CD4-positive, alpha-beta T cell treated with Interferon alpha-2 for 1 hour (primary cell): ENCODE results near the gene KRTAP6-2.

Experiments
- DNase-seq, 2 donors: peaks; one replicate each; pipeline ENCODE4 v3.0.0-alpha.2; 2020 to 2022

The KRTAP6-2 gene, protein sequence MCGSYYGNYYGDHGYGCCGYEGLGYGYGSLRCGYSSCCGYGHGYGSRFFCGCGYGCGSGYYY

GRCh38 chr21:30598802-30599201, at the start of gene KRTAP6-2:
Gene KRTAP6-2, minus strand, starts transcription at chr21:30598902. Its CDS starts 28 bp downstream, at chr21:30598874.
- DNase-seq = no peak

DNA sequence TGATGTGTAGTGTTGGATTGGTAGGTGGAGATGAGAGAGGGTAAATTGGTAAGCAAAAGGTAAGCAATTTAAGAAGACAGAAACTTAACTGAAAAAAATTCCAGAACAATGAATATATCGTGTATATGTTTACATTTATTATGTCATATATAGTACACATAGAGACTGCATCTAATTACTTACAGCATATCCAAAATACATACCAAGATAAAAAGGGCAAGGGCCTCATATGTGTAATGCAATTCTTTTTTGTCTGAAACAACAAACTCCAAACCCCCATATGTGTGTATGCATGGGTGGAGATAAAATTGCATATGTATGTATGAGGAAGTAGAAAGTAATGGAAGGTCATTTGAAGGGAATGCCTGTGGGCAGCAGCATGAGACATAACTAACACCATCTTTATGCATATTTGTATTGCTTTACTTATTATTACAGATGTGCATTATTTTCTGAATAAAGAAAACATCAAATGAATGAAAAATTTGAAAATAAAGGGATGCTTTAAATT, 48.3 kb upstream of the KRTAP6-2 start:
- no peak for DNase-seq

GRCh38 chr21:30642564-30642963, 43.9 kb upstream of the KRTAP6-2 start, which contains the start of gene KRTAP20-3:
Gene KRTAP20-3, plus strand, starts transcription at chr21:30642864.
- no peak for DNase-seq

DNA sequence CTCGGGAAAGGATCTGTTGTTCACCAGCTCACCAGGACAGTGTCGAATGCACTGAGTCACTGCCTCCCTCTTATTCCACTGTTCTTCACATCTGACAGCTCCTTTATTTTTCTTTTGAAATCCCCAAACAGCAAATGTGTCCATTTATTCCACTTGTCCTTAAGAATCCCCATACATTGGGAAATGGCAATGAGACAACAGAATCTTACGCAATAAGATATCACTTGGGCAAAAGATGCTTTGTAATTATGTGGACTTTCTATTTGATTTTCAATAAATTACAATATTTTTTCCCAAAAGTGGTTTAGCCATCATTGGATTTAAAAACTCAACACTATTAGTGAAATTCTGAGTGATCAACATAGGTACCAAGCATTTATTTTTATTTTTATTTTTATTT, 40.0 kb upstream of the KRTAP6-2 start:
- DNase-seq = no peak

DNA sequence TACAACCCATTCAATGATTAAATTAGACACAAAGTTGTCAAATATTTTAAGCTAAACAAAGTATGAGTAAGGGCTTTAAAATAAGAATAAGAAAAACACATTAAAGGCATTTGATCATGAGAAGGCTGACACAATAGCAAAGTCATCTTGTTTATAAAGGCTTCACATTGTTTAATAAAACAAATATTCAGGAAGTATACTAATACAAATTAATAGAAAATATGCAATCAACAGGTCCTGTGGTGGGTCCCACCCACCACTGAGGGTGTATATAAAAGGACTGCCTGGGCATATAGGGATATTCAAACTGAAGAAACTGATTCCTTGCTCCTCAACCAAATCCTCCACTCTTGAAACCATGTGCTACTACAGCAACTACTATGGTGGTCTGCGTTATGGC, 36.2 kb upstream of the KRTAP6-2 start, which contains the start of gene KRTAP20-2:
TSS of gene KRTAP20-2 (plus strand) at position 301 of the 400 bp plus-strand sequence. CDS start at position 359, 58 bp downstream.
- DNase-seq = no peak

GRCh38 chr21:30629200-30629599, 30.5 kb upstream of the KRTAP6-2 start:
- DNase-seq = no peak

DNA sequence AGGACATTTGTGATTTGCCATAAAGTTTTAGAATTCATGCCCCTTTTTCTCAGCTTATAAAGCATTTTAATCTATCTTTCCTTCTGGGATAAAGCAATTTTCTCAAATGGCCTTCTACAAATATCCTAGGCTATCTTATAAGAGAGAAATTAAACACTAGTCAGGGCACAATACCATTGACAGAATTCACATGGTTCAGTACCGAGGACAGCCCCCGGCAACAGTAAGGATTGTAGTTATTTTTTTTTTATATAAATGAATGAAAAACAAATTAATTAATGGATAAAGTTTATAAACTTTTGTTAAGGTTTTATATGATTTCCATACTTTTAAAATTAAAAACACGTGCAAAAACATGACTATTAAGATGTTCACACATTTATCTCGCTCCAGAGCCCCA, 29.4 kb upstream of the KRTAP6-2 start:
- DNase-seq = no peak

DNA sequence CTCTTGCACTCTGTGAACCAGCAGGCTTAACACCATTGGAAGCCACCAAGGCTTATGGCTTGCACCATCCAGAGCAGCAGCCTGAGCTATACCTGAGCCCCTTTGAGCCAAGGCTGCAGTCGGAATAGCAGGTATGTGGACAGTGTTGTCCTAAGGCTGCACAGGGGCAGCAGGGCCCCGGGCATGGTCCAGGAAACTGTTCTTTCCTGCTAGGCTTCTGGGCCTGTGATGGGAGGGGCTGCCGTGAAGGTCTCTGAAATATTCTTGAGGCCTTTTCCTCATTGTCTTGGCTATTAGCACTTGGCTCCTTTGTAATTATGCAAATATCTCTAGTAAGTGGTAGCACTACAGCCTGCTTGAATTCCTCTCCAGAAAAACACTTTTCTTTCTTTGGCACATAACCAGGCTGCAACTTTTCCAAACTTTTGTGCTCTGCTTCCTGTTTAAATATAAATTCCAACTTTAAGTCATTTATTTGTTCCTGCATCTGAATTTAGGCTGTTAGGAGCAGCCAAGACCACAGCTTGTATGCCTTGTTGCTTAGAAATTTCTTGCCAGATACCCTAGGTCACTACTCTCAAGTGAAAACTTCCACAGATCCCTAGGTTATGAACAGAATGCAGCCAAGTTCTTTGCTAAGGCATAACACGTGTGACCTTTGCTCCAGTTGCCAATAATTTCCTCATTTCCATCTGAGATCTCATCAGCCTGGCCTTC, 26.9 kb upstream of the KRTAP6-2 start:
- DNase-seq = no peak

- DNase-seq = no peak
These were observed 24.7 kb upstream of the KRTAP6-2 start for GRCh38 chr21:30623362-30623761.

DNA sequence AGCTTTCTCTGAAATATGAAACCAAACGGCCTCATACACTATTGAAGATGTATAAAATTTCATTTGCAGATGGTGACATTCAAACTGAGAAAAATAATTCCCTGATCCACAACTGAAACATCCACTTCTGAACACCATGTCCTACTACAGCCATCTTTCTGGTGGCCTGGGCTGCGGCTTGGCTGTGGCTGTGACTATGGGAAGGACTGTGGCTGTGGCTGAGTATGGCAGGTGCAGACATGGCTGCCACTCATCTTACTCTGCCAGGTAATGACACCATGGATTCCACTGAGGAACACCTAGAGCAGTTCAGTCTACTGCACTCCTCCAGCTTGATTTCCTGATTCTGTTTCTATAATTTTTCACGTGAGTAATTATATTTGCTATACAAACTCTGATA, 21.8 kb upstream of the KRTAP6-2 start, which contains the start of gene KRTAP20-4:
TSS of gene KRTAP20-4 (plus strand) at position 106 of the 400 bp plus-strand sequence.
- DNase-seq = no peak

DNA sequence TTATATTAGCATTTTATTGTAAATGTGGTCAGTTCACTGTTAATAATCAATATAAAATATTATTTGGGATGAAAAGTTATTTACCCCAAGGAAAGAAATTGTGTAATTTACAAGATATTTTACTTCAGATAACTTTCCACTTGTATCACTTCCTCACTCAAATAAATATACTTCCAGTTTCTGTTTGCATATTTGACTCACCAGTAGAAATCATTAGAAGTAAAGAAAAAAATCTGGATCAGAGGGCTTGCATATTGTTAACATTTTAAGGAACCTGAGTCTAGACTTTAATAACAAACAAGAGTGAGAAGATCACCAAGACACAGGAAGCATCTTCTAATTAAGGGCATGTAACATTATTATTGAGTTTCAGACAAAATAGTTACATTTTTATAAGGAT, 21.4 kb upstream of the KRTAP6-2 start:
- DNase-seq = no peak

DNA sequence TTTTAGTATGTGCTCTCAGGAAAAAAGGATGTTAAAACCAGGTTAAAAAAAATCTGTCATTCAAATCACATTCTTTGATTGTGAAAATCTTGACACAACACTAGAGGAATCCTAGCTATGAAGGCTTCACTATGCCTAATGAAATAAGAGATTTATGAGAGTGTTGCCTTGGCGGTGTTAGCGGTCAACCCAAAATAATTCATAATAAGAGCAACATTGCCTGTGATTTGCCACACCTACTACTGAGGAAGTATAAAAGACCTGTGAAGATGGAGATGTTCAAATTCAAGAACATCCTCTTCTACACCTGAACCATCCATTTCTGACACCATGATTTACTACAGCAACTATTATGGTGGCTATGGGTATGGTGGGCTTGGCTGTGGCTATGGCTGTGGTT, 17.4 kb upstream of the KRTAP6-2 start, which contains the start of gene KRTAP20-1:
TSS of gene KRTAP20-1 (plus strand) at position 301 of the 400 bp plus-strand sequence. CDS start at position 331, 30 bp downstream.
- DNase-seq = no peak

DNA sequence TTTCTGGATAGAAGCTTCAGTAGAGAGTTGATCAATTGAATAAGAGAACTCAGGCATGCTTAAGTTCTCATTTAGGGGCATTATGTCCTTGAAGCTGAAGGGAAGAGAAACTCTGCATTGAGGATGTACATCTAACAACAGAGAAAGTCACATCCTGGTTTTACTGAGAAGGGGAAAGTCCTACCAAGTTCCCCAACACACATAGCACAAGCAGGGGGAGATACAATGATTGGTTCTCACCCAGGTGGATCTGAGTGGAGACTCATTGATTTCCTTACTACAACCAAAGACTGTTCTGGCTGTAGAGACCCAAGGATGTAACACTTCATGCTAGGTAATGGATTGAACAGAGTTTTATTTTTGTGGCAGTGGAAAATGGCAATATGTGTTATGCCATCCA, 16.5 kb upstream of the KRTAP6-2 start:
- DNase-seq = no peak

GRCh38 chr21:30613836-30614235, 15.1 kb upstream of the KRTAP6-2 start, which contains the start of gene KRTAP6-1:
Gene KRTAP6-1, minus strand, starts transcription at chr21:30613930. Its CDS starts 26 bp downstream, at chr21:30613904.
- DNase-seq = no peak

DNA sequence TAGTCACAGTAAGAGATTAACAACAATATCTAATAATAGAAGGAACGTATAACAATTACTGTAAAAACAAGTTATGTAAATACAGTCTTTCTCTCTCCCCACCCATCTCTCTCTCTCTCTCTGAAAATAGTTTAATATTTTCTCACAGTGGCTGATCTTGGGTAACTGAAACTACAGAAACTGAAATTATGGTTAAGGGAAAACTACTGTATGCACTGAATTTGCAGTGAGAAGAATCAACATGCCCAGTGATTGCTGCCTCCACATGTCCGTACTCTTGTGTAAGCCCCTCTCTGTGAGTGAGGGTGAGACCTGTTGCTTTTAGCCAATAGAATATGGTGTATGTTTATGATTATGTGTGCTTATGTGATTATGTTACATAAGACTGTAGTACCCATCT, 13.4 kb upstream of the KRTAP6-2 start:
- no peak for DNase-seq

- DNase-seq = no peak
These were observed 7.3 kb upstream of the KRTAP6-2 start for GRCh38 chr21:30605968-30606367.

- DNase-seq = no peak
These were observed 2.1 kb upstream of the KRTAP6-2 start, which contains the start of gene KRTAP22-1 for GRCh38 chr21:30600787-30601186. Gene KRTAP22-1, plus strand, starts transcription at chr21:30601087.

DNA sequence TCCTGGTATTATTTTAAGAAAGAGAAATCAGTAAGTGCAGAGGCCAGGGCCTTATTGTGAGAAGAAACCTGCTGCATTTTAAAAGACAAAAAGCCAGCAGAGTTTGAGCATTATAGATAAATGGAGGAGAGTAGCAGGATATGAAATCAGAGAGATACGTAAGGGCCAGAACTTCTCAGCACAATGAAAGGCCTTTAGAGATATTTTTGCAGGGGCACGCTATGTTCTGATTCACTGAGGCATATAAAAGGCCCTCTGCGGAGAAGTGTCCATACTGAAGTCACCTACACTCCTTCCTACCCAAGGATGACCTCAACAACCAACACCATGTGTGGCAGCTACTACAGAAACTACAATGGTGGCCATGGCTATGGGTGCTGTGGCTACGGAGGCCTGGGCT, 6.6 kb downstream of the KRTAP6-2 start, which contains the start of gene KRTAP6-3:
TSS of gene KRTAP6-3 (plus strand) at position 301 of the 400 bp plus-strand sequence. CDS start at position 307, 6 bp downstream.
- DNase-seq = no peak

GRCh38 chr21:30590297-30590696, 8.4 kb downstream of the KRTAP6-2 start, which contains the start of gene KRTAP22-2:
Gene KRTAP22-2, minus strand, starts transcription at chr21:30590397.
- DNase-seq = no peak

DNA sequence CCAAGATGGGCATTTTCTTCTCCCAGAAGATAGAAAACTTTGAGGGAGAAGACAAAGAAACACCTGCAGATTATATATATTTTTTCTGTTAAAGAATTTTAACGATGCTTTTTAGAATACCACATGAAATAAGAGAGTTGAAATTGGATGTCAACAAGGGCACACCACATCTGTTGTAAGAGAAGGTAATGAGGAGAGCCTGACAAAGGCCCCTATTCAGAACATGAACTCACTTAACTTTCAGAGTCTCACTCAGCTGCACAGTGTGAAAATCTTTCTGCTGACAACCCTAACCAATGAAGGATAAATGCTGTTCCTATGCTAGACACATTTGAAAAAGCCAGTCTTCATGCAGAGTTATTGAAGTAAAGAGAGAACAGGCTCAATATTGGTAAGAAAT, 15.8 kb downstream of the KRTAP6-2 start:
- no peak for DNase-seq

DNA sequence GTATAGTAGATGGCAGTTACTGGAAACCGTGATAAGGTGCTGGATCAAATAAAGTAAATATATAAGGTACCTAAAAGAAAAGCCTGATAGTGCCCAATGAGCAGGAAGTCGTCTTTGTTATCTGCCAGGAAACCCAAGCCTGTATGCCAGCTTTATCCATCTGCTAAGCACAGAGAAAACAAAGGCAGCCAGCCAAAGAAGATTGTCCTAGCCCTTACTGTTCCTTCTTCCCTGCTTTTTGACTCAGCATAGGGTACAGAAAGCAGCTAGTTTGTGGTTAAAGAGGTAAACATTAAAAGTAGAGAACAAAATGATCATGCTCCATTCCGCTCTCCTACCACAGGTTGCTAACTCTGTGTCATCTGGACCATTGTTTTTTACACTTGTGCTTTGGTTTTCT, 18.6 kb downstream of the KRTAP6-2 start:
- no peak for DNase-seq

- no peak for DNase-seq
These were observed 19.4 kb downstream of the KRTAP6-2 start for GRCh38 chr21:30579346-30579745.

DNA sequence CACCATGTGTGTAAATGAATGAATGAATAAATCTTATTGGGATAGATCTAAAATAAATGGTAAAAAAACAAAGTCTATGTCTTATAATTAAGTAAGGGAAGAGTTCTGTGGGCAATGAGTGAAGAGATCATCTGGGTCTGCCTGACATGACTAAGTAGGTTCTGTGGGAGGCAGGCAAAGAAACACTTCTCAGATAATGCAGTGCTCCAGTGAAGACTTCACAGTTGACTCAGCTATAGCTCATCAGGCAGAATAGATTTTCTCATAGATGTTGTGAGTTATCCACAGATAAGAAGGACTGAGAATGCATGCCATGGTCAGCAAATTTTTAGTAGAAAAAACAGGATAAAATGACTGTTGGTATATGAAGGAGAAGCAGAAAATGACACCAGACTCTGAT, 20.9 kb downstream of the KRTAP6-2 start:
- no peak for DNase-seq

DNA sequence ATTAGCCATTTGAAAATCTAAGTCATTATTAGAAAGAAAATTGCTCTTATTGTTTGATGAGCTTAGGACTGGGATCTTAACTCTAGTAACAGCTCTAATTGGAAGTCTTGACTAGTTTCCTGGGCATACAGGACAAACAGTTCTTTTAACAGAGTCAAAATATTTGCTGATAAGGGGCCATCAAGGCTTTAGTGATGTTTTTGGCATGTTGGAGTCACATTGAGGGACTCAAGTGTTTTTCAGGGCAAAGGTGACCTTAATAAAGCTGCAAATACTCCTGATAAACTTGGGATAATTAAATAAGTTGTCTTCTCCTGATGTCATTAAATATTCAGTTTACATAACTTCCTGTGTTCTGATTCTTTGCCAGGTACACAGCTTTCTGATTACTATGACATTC, 31.1 kb downstream of the KRTAP6-2 start:
- DNase-seq = no peak
